H9 (cell line): Measurements from ENCODE around the gene HUNK. TPM values are rescaled to one million over a fixed set of nuclear protein-coding genes. Genes with fewer than 3 reads are reported as not detected.

Experiments
- DNase-seq: peaks from one replicate; pipeline ENCODE4 v3.0.0-alpha.2; 2017
- H2AFZ ChIP-seq: one replicate; pipeline ENCODE4 v1.6.1; 2013; ENCODE audit warnings: mild to moderate bottlenecking, low read length, control low read depth, moderate library complexity
- H2AK5ac ChIP-seq: 2 replicates; pipeline ENCODE4 v1.6.1; 2013; ENCODE audit warnings: low read length, control low read depth, mixed read lengths; ENCODE audit not compliant: insufficient read length
- H2BK120ac ChIP-seq: one replicate; pipeline ENCODE4 v1.6.1; 2013; ENCODE audit warnings: low read depth, mild to moderate bottlenecking, low read length, control low read depth, inconsistent platforms; ENCODE audit not compliant: poor library complexity, severe bottlenecking
- H2BK12ac ChIP-seq: 2 replicates; pipeline ENCODE4 v1.6.1; 2013; ENCODE audit warnings: low read length, control low read depth, mixed read lengths, low read depth; ENCODE audit not compliant: insufficient read length
- H2BK15ac ChIP-seq: 2 replicates; pipeline ENCODE4 v1.6.1; 2013; ENCODE audit warnings: low read depth, low read length, control low read depth
- H2BK20ac ChIP-seq: one replicate; pipeline ENCODE4 v1.6.1; 2013; ENCODE audit warnings: low read depth, mild to moderate bottlenecking, low read length, control low read depth, inconsistent platforms; ENCODE audit not compliant: poor library complexity, severe bottlenecking
- H2BK5ac ChIP-seq: 2 replicates; pipeline ENCODE4 v1.6.1; 2013; ENCODE audit warnings: low read length, control low read depth, mixed read lengths; ENCODE audit not compliant: insufficient read length
- H3K14ac ChIP-seq: 2 replicates; pipeline ENCODE4 v1.6.1; 2013; ENCODE audit warnings: low read length, control low read depth; ENCODE audit not compliant: insufficient read depth
- H3K18ac ChIP-seq: 2 replicates; pipeline ENCODE4 v1.6.1; 2013; ENCODE audit warnings: low read depth, mild to moderate bottlenecking, mixed read lengths, low read length, control low read depth; ENCODE audit not compliant: insufficient read length
- H3K23ac ChIP-seq: 2 replicates; pipeline ENCODE4 v1.6.1; 2013; ENCODE audit warnings: low read length, control low read depth, mixed read lengths, low read depth; ENCODE audit not compliant: insufficient read length
- H3K23me2 ChIP-seq: 2 replicates; pipeline ENCODE4 v1.6.1; 2013; ENCODE audit warnings: low read depth, mild to moderate bottlenecking, mixed read lengths, low read length, control low read depth; ENCODE audit not compliant: insufficient read length, poor library complexity, severe bottlenecking
- H3K27ac ChIP-seq: 2 replicates; pipeline ENCODE4 v1.5.1; 2013; ENCODE audit warnings: low read length, control low read depth, mixed read lengths, low read depth; ENCODE audit not compliant: insufficient read length
- H3K27me3 ChIP-seq: 2 replicates; pipeline ENCODE4 v1.6.1; 2013; ENCODE audit warnings: low read length, control low read depth, inconsistent platforms; ENCODE audit not compliant: insufficient read depth
- H3K4ac ChIP-seq: 2 replicates; pipeline ENCODE4 v1.6.1; 2013; ENCODE audit warnings: low read depth, mild to moderate bottlenecking, control low read depth, inconsistent platforms, low read length, moderate library complexity
- H3K4me1 ChIP-seq: 2 replicates; pipeline ENCODE4 v1.6.1; 2013; ENCODE audit warnings: low read length, control low read depth, inconsistent platforms; ENCODE audit not compliant: insufficient read depth
- H3K4me2 ChIP-seq: 2 replicates; pipeline ENCODE4 v1.6.1; 2013; ENCODE audit warnings: low read length, control low read depth, mixed read lengths; ENCODE audit not compliant: insufficient read length, insufficient read depth
- H3K56ac ChIP-seq: 2 replicates; pipeline ENCODE4 v1.6.1; 2013; ENCODE audit warnings: low read depth, mild to moderate bottlenecking, mixed read lengths, low read length, control low read depth; ENCODE audit not compliant: insufficient read length
- H3K79me1 ChIP-seq: 2 replicates; pipeline ENCODE4 v1.6.1; 2013; ENCODE audit warnings: low read depth, mild to moderate bottlenecking, moderate library complexity, low read length, control low read depth, inconsistent platforms; ENCODE audit not compliant: insufficient read depth, poor library complexity, severe bottlenecking
- H3K79me2 ChIP-seq: 2 replicates; pipeline ENCODE4 v1.6.1; 2013; ENCODE audit warnings: low read length, control low read depth, inconsistent platforms; ENCODE audit not compliant: insufficient read depth
- H3K9ac ChIP-seq: 2 replicates; pipeline ENCODE4 v1.6.1; 2013; ENCODE audit warnings: low read length, control low read depth, mixed read lengths; ENCODE audit not compliant: insufficient read length; ENCODE audit errors: extremely low read depth
- H3K9me3 ChIP-seq: one replicate; pipeline ENCODE4 v1.6.1; 2013; ENCODE audit warnings: low read depth, low read length, inconsistent platforms; ENCODE audit not compliant: control insufficient read depth
- H3T11ph ChIP-seq: one replicate; pipeline ENCODE4 v1.6.1; 2013; ENCODE audit warnings: mild to moderate bottlenecking, low read length, control low read depth, inconsistent platforms
- H4K20me1 ChIP-seq: one replicate; pipeline ENCODE4 v1.6.1; 2013; ENCODE audit not compliant: control insufficient read depth, insufficient read length, insufficient read depth
- H4K5ac ChIP-seq: 2 replicates; pipeline ENCODE4 v1.6.1; 2013; ENCODE audit warnings: low read depth, mild to moderate bottlenecking, mixed read lengths, low read length, control low read depth; ENCODE audit not compliant: insufficient read length
- H4K8ac ChIP-seq: replicated peaks from 2 replicates; pipeline ENCODE4 v1.6.1; 2013; ENCODE audit warnings: low read length, control low read depth, mixed read lengths, low read depth; ENCODE audit not compliant: insufficient read length
- H4K91ac ChIP-seq: 2 replicates; pipeline ENCODE4 v1.6.1; 2013; ENCODE audit warnings: low read depth, mild to moderate bottlenecking, moderate library complexity, mixed read lengths, low read length, control low read depth; ENCODE audit not compliant: insufficient read length
- H3K27ac Mint-ChIP-seq, 3 experiments: 2 replicates in 2 of 3; 3 replicates in 1 of 3; pipeline ENCODE4 v1.8.0; 2020 to 2021; ENCODE audit warnings: mixed read lengths in 3 of 3, mild to moderate bottlenecking in 1 of 3, moderate library complexity in 1 of 3
- H3K27me3 Mint-ChIP-seq: 2 replicates; pipeline ENCODE4 v1.8.0; 2021; ENCODE audit warnings: low read depth, mild to moderate bottlenecking, moderate library complexity, mixed read lengths
- H3K36me3 Mint-ChIP-seq, 3 experiments: 2 replicates in 2 of 3; 3 replicates in 1 of 3; pipeline ENCODE4 v1.8.0; 2020 to 2021; ENCODE audit warnings: low read depth in 3 of 3, mixed read lengths in 3 of 3; ENCODE audit not compliant: insufficient read depth in 1 of 3
- H3K4me1 Mint-ChIP-seq, 2 experiments: 2 replicates each; pipeline ENCODE4 v1.8.0; 2020; ENCODE audit warnings: mixed read lengths in 2 of 2
- H3K4me3 Mint-ChIP-seq, 2 experiments: 2 replicates in 1 of 2; 3 replicates in 1 of 2; pipeline ENCODE4 v1.8.0; 2020 to 2021; ENCODE audit warnings: mild to moderate bottlenecking in 2 of 2, mixed read lengths in 2 of 2, moderate library complexity in 1 of 2
- H3K9me3 Mint-ChIP-seq, 2 experiments: 2 replicates in 1 of 2; 3 replicates in 1 of 2; pipeline ENCODE4 v1.8.0; 2020; ENCODE audit warnings: mild to moderate bottlenecking in 2 of 2, mixed read lengths in 2 of 2, moderate library complexity in 1 of 2
- CTCF ChIP-seq: fragments of 200-600 bp; sonication (generic); conservative IDR thresholded peaks from 3 replicates; pipeline ENCODE4 v1.8.0; 2021; ENCODE audit warnings: antibody characterized with exemption, mild to moderate bottlenecking
- WGBS: extraction: QIAGEN DNeasy Blood & Tissue Kit; methylation state at CpG from one replicate; pipeline ENCODE4 v1.1.7; 2013; ENCODE audit warnings: missing lambda C conversion rate, low lambda C conversion rate, mixed read lengths; ENCODE audit not compliant: insufficient read length; ENCODE audit errors: extremely low coverage; 5-methylcytosine and 5-hydroxymethylcytosine counted together
- total RNA-seq: library from RNA; stranded (reverse); gene quantifications from 2 replicates; pipeline ENCODE4 v1.2.1, GENCODE V29; 2021

The HUNK gene
- total RNA-seq, 1 experiment from 2014 or later, result 5.8 TPM

GRCh38 chr21:31915566-31915965, 42.7 kb downstream of the HUNK start:
- H3K27ac ChIP-seq, result no peak overlapping the region
- DNase-seq, result no peak
- no peak overlapping the region for H3K4me2 ChIP-seq
- H2BK5ac ChIP-seq, result no peak overlapping the region
- no peaks in the 10 kb centered on the region; the same call in 1 of the 2 replicates for H3K4me1 ChIP-seq
- H3K9me3 Mint-ChIP-seq, result peaks cover 8 to 14% of the 10 kb centered on the region in 2 experiments
- no peaks in the 10 kb centered on the region for H4K20me1 ChIP-seq
- H3K4me1 Mint-ChIP-seq, result peaks cover 39 to 46% of the 10 kb centered on the region in 2 experiments
- H3K18ac ChIP-seq, result no peak overlapping the region
- H2BK15ac ChIP-seq, result no peak overlapping the region
- no peak overlapping the region for H3K14ac ChIP-seq
- H3K27me3 ChIP-seq, result no peaks in the 10 kb centered on the region; the same call in 1 of the 2 replicates
- WGBS, result no CpG with 5 or more reads among the region's 3 CpGs
- no peak overlapping the region for H3K56ac ChIP-seq
- no peaks in the 10 kb centered on the region for H3K79me2 ChIP-seq
- no peak overlapping the region for H4K8ac ChIP-seq
- no peaks in the 10 kb centered on the region for H3K23me2 ChIP-seq
- no peaks in the 10 kb centered on the region; the same call in 1 of the 2 replicates for H3K27me3 Mint-ChIP-seq
- H2BK120ac ChIP-seq, result no peak overlapping the region
- H3K23ac ChIP-seq, result no peak overlapping the region
- H3K36me3 Mint-ChIP-seq, result peaks cover 8 to 21% (median 13%) of the 10 kb centered on the region in 3 experiments
- no peak for TF ChIP-seq CTCF
- no peak overlapping the region for H2BK12ac ChIP-seq
- no peak overlapping the region for H3T11ph ChIP-seq
- no peaks in the 10 kb centered on the region for H3K9me3 ChIP-seq
- H3K9ac ChIP-seq, result no peak overlapping the region
- H3K4ac ChIP-seq, result no peak overlapping the region
- no peak overlapping the region for H4K91ac ChIP-seq
- H2AK5ac ChIP-seq, result no peak overlapping the region
- H3K27ac Mint-ChIP-seq, result no peak overlapping the region
- H2AFZ ChIP-seq, result no peak overlapping the region
- H3K79me1 ChIP-seq, result no peaks in the 10 kb centered on the region
- H3K4me3 Mint-ChIP-seq, result no peak overlapping the region
- no peak overlapping the region for H2BK20ac ChIP-seq
- no peak overlapping the region for H4K5ac ChIP-seq
